IMR-90 (cell line): ENCODE measurements around the gene ZNF521. TPM values are rescaled to one million over a fixed set of nuclear protein-coding genes. Genes with fewer than 3 reads are reported as not detected.

Experiments used
- ATAC-seq: fragments of 200-7000 bp; cut with Tn5 transposase; 2 replicates; pipeline ENCODE4 v1.9.1; 2020; ENCODE audit warnings: low read depth, mild to moderate bottlenecking, moderate library complexity
- BruUV-seq: library from RNA; stranded (reverse); fragments of 400-500 nt; replicated peaks from 2 replicates; lab custom pipeline; 2021; lab: Mats Ljungman, UMichigan
- CTCF ChIA-PET: fragments of 300-600 bp; formaldehyde crosslinking; extraction: SDS; loops from one replicate; lab custom pipeline; 2021; ENCODE audit warnings: antibody characterized with exemption; lab: Yijun Ruan, JAX
- POLR2A ChIA-PET: fragments of 300-600 bp; sonication (Branson Sonifier 250); formaldehyde crosslinking; loops from one replicate; lab custom pipeline; 2022; ENCODE audit warnings: antibody characterized with exemption; ENCODE audit not compliant: unreplicated experiment; lab: Charles Lee
- DNase-seq: peaks from one replicate; pipeline ENCODE4 v3.0.0; 2013
- H2AFZ ChIP-seq: replicated peaks from 2 replicates; pipeline ENCODE3; 2013; ENCODE audit warnings: low read length, mild to moderate bottlenecking; ENCODE audit not compliant: poor library complexity
- H2AK5ac ChIP-seq: 2 replicates; pipeline ENCODE4 v1.6.1; 2013; ENCODE audit warnings: low read depth, low read length, inconsistent platforms
- H2AK9ac ChIP-seq: replicated peaks from 2 replicates; pipeline ENCODE3; 2013; ENCODE audit warnings: mild to moderate bottlenecking, low read depth, low read length, moderate library complexity; ENCODE audit not compliant: poor library complexity
- H2BK120ac ChIP-seq: 2 replicates; pipeline ENCODE4 v1.6.1; 2013; ENCODE audit warnings: low read depth, low read length, inconsistent platforms
- H2BK15ac ChIP-seq: 3 replicates; pipeline ENCODE4 v1.6.1; 2013; ENCODE audit warnings: low read depth, low read length, inconsistent platforms
- H2BK20ac ChIP-seq: 2 replicates; pipeline ENCODE4 v1.6.1; 2013; ENCODE audit warnings: low read depth, mild to moderate bottlenecking, inconsistent platforms, low read length, moderate library complexity
- H2BK5ac ChIP-seq: 2 replicates; pipeline ENCODE4 v1.6.1; 2013; ENCODE audit warnings: mild to moderate bottlenecking, low read depth, low read length, inconsistent platforms; ENCODE audit not compliant: poor library complexity, severe bottlenecking
- H3K14ac ChIP-seq: replicated peaks from 2 replicates; pipeline ENCODE4 v1.6.1; 2013; ENCODE audit warnings: low read depth, low read length, inconsistent platforms
- H3K18ac ChIP-seq: 2 replicates; pipeline ENCODE4 v1.6.1; 2013; ENCODE audit warnings: low read depth, low read length, control low read depth
- H3K23ac ChIP-seq: 2 replicates; pipeline ENCODE4 v1.6.1; 2013; ENCODE audit warnings: low read depth, low read length, inconsistent platforms
- H3K27ac ChIP-seq: 2 replicates; pipeline ENCODE4 v1.5.1; 2013; ENCODE audit warnings: mild to moderate bottlenecking, control low read depth, low read length; ENCODE audit not compliant: insufficient read depth
- H3K27me3 ChIP-seq: 2 replicates; pipeline ENCODE4 v1.6.1; 2013; ENCODE audit warnings: low read length; ENCODE audit not compliant: control insufficient read depth, insufficient read depth
- H3K36me3 ChIP-seq: 2 replicates; pipeline ENCODE4 v1.6.1; 2013; ENCODE audit warnings: low read length, mixed read lengths; ENCODE audit not compliant: control insufficient read depth, insufficient read depth
- H3K4ac ChIP-seq: 2 replicates; pipeline ENCODE4 v1.6.1; 2013; ENCODE audit warnings: low read depth, low read length, inconsistent platforms
- H3K4me1 ChIP-seq: 2 replicates; pipeline ENCODE4 v1.6.1; 2013; ENCODE audit warnings: low read length, mixed read lengths; ENCODE audit not compliant: control insufficient read depth, insufficient read depth
- H3K4me2 ChIP-seq: 2 replicates; pipeline ENCODE4 v1.6.1; 2013; ENCODE audit warnings: low read depth, mild to moderate bottlenecking, control low read depth, low read length, moderate library complexity
- H3K4me3 ChIP-seq: 2 replicates; pipeline ENCODE4 v1.5.1; 2013; ENCODE audit warnings: low read depth, mild to moderate bottlenecking, control low read depth, low read length, moderate library complexity; ENCODE audit not compliant: insufficient read depth
- H3K56ac ChIP-seq: 2 replicates; pipeline ENCODE4 v1.6.1; 2013; ENCODE audit warnings: low read length, inconsistent platforms; ENCODE audit not compliant: insufficient read depth; ENCODE audit errors: extremely low read depth
- H3K79me1 ChIP-seq, 2 experiments: 2 replicates each; pipeline ENCODE4 v1.6.1; 2013; ENCODE audit warnings: low read length in 2 of 2, inconsistent platforms in 1 of 2, low read depth in 1 of 2
- H3K9ac ChIP-seq: 2 replicates; pipeline ENCODE4 v1.6.1; 2013; ENCODE audit warnings: low read depth, low read length, control low read depth
- H3K9me1 ChIP-seq: 2 replicates; pipeline ENCODE4 v1.6.1; 2013; ENCODE audit warnings: low read length, inconsistent platforms; ENCODE audit not compliant: insufficient read depth
- H3K9me3 ChIP-seq: 2 replicates; pipeline ENCODE4 v1.6.1; 2013; ENCODE audit warnings: low read length; ENCODE audit not compliant: control insufficient read depth, insufficient read depth
- H4K20me1 ChIP-seq: 2 replicates; pipeline ENCODE4 v1.6.1; 2013; ENCODE audit warnings: low read length, inconsistent platforms; ENCODE audit not compliant: insufficient read depth
- H4K5ac ChIP-seq: 2 replicates; pipeline ENCODE4 v1.6.1; 2013; ENCODE audit warnings: mild to moderate bottlenecking, low read depth, low read length, control low read depth
- H4K8ac ChIP-seq, 2 experiments: 2 replicates each; pipeline ENCODE4 v1.6.1; 2013; ENCODE audit warnings: low read depth in 2 of 2, low read length in 2 of 2, control low read depth in 1 of 2, inconsistent platforms in 1 of 2
- H4K91ac ChIP-seq: 2 replicates; pipeline ENCODE4 v1.6.1; 2013; ENCODE audit warnings: low read depth, low read length, inconsistent platforms; ENCODE audit not compliant: insufficient read depth
- CEBPB ChIP-seq: IDR thresholded peaks from 2 replicates; pipeline ENCODE4 v1.6.1; 2012; ENCODE audit warnings: low read depth, low read length, improper control_type of control experiment
- CHD1 ChIP-seq: IDR thresholded peaks from 2 replicates; pipeline ENCODE4 v1.6.1; 2012; ENCODE audit warnings: low read depth, low read length, improper control_type of control experiment
- ELK1 ChIP-seq: fragments of 150-350 bp; IDR thresholded peaks from 2 replicates; pipeline ENCODE4 v1.6.1; 2016; ENCODE audit warnings: low read depth, mild to moderate bottlenecking, low read length, moderate library complexity, borderline replicate concordance
- FOS ChIP-seq: fragments of 150-350 bp; IDR thresholded peaks from 2 replicates; pipeline ENCODE4 v1.6.1; 2016; ENCODE audit warnings: low read depth, low read length
- MAFK ChIP-seq: IDR thresholded peaks from 2 replicates; pipeline ENCODE4 v1.6.1; 2012; ENCODE audit warnings: low read depth, low read length, improper control_type of control experiment
- MAZ ChIP-seq: IDR thresholded peaks from 2 replicates; pipeline ENCODE4 v1.6.1; 2012; ENCODE audit warnings: low read depth, mild to moderate bottlenecking, low read length, improper control_type of control experiment, moderate library complexity, borderline replicate concordance
- NFE2L2 ChIP-seq: fragments of 150-350 bp; IDR thresholded peaks from 2 replicates; pipeline ENCODE4 v1.6.1; 2016; ENCODE audit warnings: low read depth, mild to moderate bottlenecking, low read length
- POLR2A ChIP-seq: IDR thresholded peaks from 2 replicates; pipeline ENCODE4 v1.6.1; 2012; ENCODE audit warnings: mild to moderate bottlenecking, low read depth, low read length
- RCOR1 ChIP-seq: IDR thresholded peaks from 2 replicates; pipeline ENCODE4 v1.6.1; 2012; ENCODE audit warnings: mild to moderate bottlenecking, low read length, improper control_type of control experiment; ENCODE audit not compliant: insufficient replicate concordance
- WGBS, 2 experiments: methylation state at CpG; one replicate each; pipeline versions ENCODE4 v1.1.5 to v1.1.7; 2013; ENCODE audit warnings: missing lambda C conversion rate in 2 of 2; ENCODE audit not compliant: insufficient read length in 1 of 2; ENCODE audit errors: extremely low coverage in 2 of 2; 5-methylcytosine and 5-hydroxymethylcytosine counted together
- dilution Hi-C: fragments of 300-500 bp; cut with HindIII; formaldehyde crosslinking; loops from one replicate; pipeline ENCODE4 v1.14.3; 2018; ENCODE audit warnings: low sequenced_read_pairs; ENCODE audit not compliant: unreplicated experiment
- in situ Hi-C: fragments of 300-500 bp; cut with MboI; formaldehyde crosslinking; loops from 3 replicates; pipeline ENCODE4 v1.14.3; 2019; ENCODE audit warnings: low sequenced_read_pairs, inconsistent platforms, mixed read lengths
- intact Hi-C: fragments of 100-400 bp; cut with micrococcal nuclease; formaldehyde crosslinking; loops from 2 replicates; pipeline ENCODE4 v1.10.0; 2022
- polyA plus RNA-seq, 3 experiments: library from polyadenylated mRNA; depleted of rRNA; stranded (reverse); fragments of >200 nt; gene quantifications; 2 replicates each; pipeline ENCODE4 v1.2.3, GENCODE V29; 2012; ENCODE audit warnings: low replicate concordance in 1 of 3
- total RNA-seq: library from RNA; depleted of rRNA; stranded (reverse); fragments of >200 nt; gene quantifications from 2 replicates; pipeline ENCODE4 v1.2.3, GENCODE V29; 2012
- TF ChIP-seq, protein P1 (sequence below): fragments of 150-350 bp; IDR thresholded peaks from 2 replicates; pipeline ENCODE4 v1.6.1; 2017; ENCODE audit warnings: mild to moderate bottlenecking, antibody characterized with exemption, low read length, low read depth

ZNF521 gene
- total and polyA plus RNA-seq, 2 of the 4 experiments (the other 2 are of a cell fraction), result 21.5 to 59.3 TPM

- intact Hi-C loops (no loop called here), dilution Hi-C loops (no loop called here)
Observed at GRCh38 chr18:25282282-25282681, 69.7 kb downstream of the ZNF521 start.

More at GRCh38 chr18:25282282-25282681, 69.7 kb downstream of the ZNF521 start:
- Histone ChIP-seq H2AFZ (no peak overlapping the region), H3K27me3 (no peaks in the 10 kb centered on the region), H3K27ac (no peak overlapping the region), H3K4me2 (no peak overlapping the region), H4K91ac (no peak overlapping the region), H3K9ac (no peak overlapping the region), H3K79me1 (peaks cover 25 to 47% of the 10 kb centered on the region in 2 experiments), H2BK120ac (no peak overlapping the region), H3K9me1 (peaks cover 4% of the 10 kb centered on the region), H4K5ac (no peak overlapping the region), H2BK20ac (no peak overlapping the region), H2AK9ac (no peak overlapping the region), H2BK15ac (no peak overlapping the region), H3K14ac (no peak overlapping the region; the same call in 1 of the 2 replicates), H3K36me3 (peaks cover 6% of the 10 kb centered on the region), H3K56ac (no peak overlapping the region), H3K4ac (no peak overlapping the region), H3K4me3 (no peak overlapping the region), H4K8ac (no peak overlapping the region), H3K4me1 (peaks cover 17% of the 10 kb centered on the region), H2AK5ac (no peak overlapping the region), H3K18ac (no peak overlapping the region), H4K20me1 (peaks cover 8% of the 10 kb centered on the region; the same call in 1 of the 2 replicates), H2BK5ac (no peak overlapping the region), H3K9me3 (no peaks in the 10 kb centered on the region), H3K23ac (no peak overlapping the region)
- in situ Hi-C loops, result no loop called here
- BruUV-seq, result no TSS peak
- ChIA-PET CTCF (no interaction called here), POLR2A (no interaction called here)
- ATAC-seq, result no peak
- no peak for TF ChIP-seq CHD1
- TF ChIP-seq MAFK, result no peak
- no peak for TF ChIP-seq RCOR1
- TF ChIP-seq POLR2A, result no peak
- TF ChIP-seq, protein P1, sequence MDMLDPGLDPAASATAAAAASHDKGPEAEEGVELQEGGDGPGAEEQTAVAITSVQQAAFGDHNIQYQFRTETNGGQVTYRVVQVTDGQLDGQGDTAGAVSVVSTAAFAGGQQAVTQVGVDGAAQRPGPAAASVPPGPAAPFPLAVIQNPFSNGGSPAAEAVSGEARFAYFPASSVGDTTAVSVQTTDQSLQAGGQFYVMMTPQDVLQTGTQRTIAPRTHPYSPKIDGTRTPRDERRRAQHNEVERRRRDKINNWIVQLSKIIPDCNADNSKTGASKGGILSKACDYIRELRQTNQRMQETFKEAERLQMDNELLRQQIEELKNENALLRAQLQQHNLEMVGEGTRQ, result no peak
- TF ChIP-seq FOS, result no peak
- no peak for TF ChIP-seq MAZ
- no peak for TF ChIP-seq ELK1
- TF ChIP-seq CEBPB, result no peak
- TF ChIP-seq NFE2L2, result no peak
- DNase-seq, result no peak
- WGBS, 2 experiments, result no CpG with 5 or more reads among the region's 8 CpGs
